Left ventricle myocardium inferior (tissue), 1 donor: Measurements from ENCODE around the gene CALN1. TPM values are rescaled to one million over a fixed set of nuclear protein-coding genes. Genes with fewer than 3 reads are reported as not detected.

ENCODE experiments used
- DNase-seq: peaks from one replicate; pipeline ENCODE4 v3.0.0-alpha.2; 2020
- H3K27ac ChIP-seq: fragments of 200-600 bp; replicated peaks from 2 replicates; pipeline ENCODE4 v1.8.0; 2021
- H3K27me3 ChIP-seq: fragments of 200-600 bp; 2 replicates; pipeline ENCODE4 v1.8.0; 2021; ENCODE audit warnings: low read depth
- H3K36me3 ChIP-seq: fragments of 200-600 bp; 2 replicates; pipeline ENCODE4 v1.8.0; 2021
- H3K4me1 ChIP-seq: fragments of 200-600 bp; 2 replicates; pipeline ENCODE4 v1.8.0; 2021
- H3K4me3 ChIP-seq: fragments of 200-600 bp; 2 replicates; pipeline ENCODE4 v1.8.0; 2021; ENCODE audit warnings: mild to moderate bottlenecking, moderate library complexity
- H3K9me3 ChIP-seq: fragments of 200-600 bp; replicated peaks from 2 replicates; pipeline ENCODE4 v1.8.0; 2021
- intact Hi-C: fragments of 100-400 bp; cut with micrococcal nuclease; formaldehyde crosslinking; loops from one replicate; pipeline ENCODE4 v1.11.0; 2022
- total RNA-seq: library from RNA; stranded (reverse); fragmentation: NEBNext Ultra II Directional; extraction: Animal tissue kit (Norgen Biotek cat#: 25700); gene quantifications from one replicate; pipeline ENCODE4 v1.2.1, GENCODE V29; 2021
- TF ChIP-seq, protein P1 (sequence below): fragments of 200-600 bp; IDR thresholded peaks from 2 replicates; pipeline ENCODE4 v1.8.0; 2021; ENCODE audit warnings: antibody characterized with exemption, mild to moderate bottlenecking, borderline replicate concordance
- donor health status: DM: no; HTN: yes; CAD: no; lungs with severe emphysema.

CALN1 gene
- total RNA-seq, 1 donor from 2014 or later = not detected

DNA sequence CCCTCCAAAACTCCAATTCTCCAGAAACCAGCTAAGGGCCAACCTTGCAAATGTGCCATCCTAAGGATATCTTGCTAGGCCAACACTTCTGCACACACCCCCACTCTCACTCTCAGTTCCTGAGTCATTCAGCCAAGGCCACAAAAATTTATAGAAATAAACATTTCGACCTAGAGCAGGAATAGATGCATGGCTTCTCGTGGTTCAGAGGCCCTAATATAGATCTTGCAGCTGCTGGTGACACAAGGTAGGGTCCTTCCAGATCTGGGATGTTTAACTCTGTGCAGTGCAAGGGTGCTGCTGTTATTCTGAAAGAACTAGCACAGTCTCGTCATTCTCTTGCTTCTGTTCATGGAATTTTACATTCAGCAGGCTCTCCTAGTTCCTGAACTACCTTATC lies 369.3 kb downstream of the CALN1 start:
- TF ChIP-seq, protein P1, sequence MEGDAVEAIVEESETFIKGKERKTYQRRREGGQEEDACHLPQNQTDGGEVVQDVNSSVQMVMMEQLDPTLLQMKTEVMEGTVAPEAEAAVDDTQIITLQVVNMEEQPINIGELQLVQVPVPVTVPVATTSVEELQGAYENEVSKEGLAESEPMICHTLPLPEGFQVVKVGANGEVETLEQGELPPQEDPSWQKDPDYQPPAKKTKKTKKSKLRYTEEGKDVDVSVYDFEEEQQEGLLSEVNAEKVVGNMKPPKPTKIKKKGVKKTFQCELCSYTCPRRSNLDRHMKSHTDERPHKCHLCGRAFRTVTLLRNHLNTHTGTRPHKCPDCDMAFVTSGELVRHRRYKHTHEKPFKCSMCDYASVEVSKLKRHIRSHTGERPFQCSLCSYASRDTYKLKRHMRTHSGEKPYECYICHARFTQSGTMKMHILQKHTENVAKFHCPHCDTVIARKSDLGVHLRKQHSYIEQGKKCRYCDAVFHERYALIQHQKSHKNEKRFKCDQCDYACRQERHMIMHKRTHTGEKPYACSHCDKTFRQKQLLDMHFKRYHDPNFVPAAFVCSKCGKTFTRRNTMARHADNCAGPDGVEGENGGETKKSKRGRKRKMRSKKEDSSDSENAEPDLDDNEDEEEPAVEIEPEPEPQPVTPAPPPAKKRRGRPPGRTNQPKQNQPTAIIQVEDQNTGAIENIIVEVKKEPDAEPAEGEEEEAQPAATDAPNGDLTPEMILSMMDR = no peak
- Histone ChIP-seq H3K4me1 (no peaks in the 10 kb centered on the region), H3K27ac (no peak overlapping the region), H3K27me3 (no peaks in the 10 kb centered on the region), H3K36me3 (no peaks in the 10 kb centered on the region), H3K4me3 (no peak overlapping the region), H3K9me3 (no peaks in the 10 kb centered on the region)
- intact Hi-C loops = no loop called here
- DNase-seq = no peak

DNA sequence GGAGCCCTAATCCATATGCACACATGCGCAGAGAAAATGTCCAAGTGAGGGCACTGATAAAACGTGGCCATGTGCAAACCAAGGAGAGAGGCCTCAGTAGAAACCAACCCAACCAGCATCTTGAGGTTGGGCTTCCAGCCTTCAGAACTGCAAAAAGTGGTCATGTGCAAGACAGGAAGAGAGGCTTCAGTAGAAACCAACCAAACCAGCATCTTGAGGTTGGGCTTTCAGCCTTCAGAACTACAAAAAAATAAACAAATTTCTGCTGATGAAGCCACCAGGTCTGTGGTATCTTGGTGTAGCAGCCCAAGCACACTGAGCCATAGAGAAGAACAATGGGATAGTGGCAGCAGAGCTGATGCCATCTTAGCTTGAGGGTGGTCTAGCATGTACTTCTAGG lies 371.5 kb downstream of the CALN1 start:
- H3K4me3 ChIP-seq = no peak overlapping the region
- H3K9me3 ChIP-seq = peaks cover 15% of the 10 kb centered on the region
- H3K36me3 ChIP-seq = no peaks in the 10 kb centered on the region
- H3K27me3 ChIP-seq = no peaks in the 10 kb centered on the region
- TF ChIP-seq, protein P1 = no peak
- H3K27ac ChIP-seq = no peak overlapping the region
- intact Hi-C loops = no loop called here
- no peak for DNase-seq
- H3K4me1 ChIP-seq = peaks cover 10% of the 10 kb centered on the region

DNA sequence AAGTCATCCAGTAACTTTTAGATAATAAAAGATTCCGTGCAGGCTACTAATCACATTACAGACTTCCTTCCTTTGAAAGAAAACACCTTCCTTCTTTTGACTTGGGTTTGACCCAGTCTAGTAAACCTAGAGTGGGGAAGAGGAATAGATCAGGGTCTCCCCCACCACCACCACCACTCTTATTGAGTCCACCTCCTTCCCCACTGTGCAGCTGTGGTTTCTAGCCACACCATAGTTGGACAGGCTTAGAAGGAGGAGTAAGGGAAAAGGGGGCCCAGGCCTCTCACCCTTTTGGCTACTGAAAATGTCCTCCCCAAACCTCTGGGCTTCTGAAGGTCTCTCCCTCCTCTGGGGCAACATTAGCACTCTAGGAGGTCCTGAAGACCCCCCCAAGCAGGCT lies 372.7 kb downstream of the CALN1 start:
- H3K27ac ChIP-seq = no peak overlapping the region

DNA sequence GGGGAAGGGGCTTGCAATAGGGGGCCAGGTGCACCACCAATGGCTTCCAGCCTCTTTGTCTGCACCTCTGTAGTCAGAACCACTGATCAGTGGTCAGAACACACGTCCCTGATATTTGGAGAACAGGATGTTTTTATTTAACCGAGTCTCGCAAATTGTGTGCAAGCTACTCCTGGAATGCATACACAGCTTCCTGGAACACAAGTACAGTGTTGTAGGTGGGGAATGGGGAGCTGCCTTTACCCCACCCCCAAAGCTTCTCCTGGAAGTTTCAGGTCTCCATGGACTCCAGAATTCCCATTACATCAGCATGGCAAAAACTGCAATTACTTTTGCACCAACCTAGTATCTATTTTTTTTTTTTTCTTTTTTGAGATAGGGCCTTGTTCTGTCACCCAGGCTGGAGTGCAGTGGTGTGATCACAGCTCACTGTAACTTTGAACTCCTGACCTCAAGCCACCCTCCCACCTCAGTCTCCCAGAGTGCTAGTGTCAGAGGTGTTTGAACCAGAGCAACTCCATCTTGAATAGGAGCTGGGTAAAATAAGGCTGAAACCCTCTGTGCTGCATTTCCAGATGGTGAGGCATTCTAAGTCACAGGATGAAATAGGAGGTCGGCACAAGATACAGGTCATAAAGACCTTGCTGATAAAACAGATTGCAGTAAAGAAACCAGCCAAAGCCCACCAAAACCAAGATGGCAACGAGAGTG lies 374.0 kb downstream of the CALN1 start:
- Histone ChIP-seq H3K4me3 (no peak overlapping the region), H3K9me3 (peaks cover 24% of the 10 kb centered on the region), H3K27ac (no peak overlapping the region), H3K36me3 (no peaks in the 10 kb centered on the region), H3K27me3 (no peaks in the 10 kb centered on the region), H3K4me1 (peaks cover 15% of the 10 kb centered on the region)
- no peak for DNase-seq
- intact Hi-C loops = no loop called here
- TF ChIP-seq, protein P1 = no peak

More for the DNA sequence above, 372.7 kb downstream of the CALN1 start:
- no peak overlapping the region for H3K4me3 ChIP-seq
- intact Hi-C loops = no loop called here
- peaks cover 10% of the 10 kb centered on the region for H3K4me1 ChIP-seq
- DNase-seq = no peak
- no peaks in the 10 kb centered on the region for H3K27me3 ChIP-seq
- H3K9me3 ChIP-seq = peaks cover 24% of the 10 kb centered on the region
- no peaks in the 10 kb centered on the region for H3K36me3 ChIP-seq
- TF ChIP-seq, protein P1 = no peak

DNA sequence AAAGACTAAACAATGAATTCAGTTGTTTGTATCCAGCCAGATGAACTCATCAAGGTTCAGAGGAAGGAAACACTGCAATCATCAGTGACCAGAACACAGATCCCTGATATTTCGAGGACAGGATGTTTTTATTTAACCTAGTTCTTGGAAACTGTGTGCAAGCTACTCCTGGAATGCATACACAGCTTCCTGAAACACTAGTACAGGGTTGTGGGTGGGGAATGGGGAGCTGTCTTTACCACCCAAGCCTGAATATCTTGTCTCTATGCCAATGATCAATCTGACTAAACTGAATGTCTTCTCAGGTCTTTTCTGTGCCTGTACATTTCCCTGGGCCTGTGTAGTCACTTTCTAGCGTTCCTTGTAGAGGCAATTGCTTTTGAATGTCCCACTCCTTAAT lies 374.6 kb downstream of the CALN1 start:
- intact Hi-C loops = no loop called here
- H3K36me3 ChIP-seq = no peaks in the 10 kb centered on the region
- H3K27ac ChIP-seq = no peak overlapping the region
- H3K27me3 ChIP-seq = no peaks in the 10 kb centered on the region
- H3K9me3 ChIP-seq = peaks cover 24% of the 10 kb centered on the region
- no peak for DNase-seq
- TF ChIP-seq, protein P1 = no peak
- H3K4me1 ChIP-seq = peaks cover 21% of the 10 kb centered on the region
- H3K4me3 ChIP-seq = no peak overlapping the region
